SK-N-SH (cell line): ENCODE data around the gene SSTR3. TPM values are rescaled to one million over a fixed set of nuclear protein-coding genes. Genes with fewer than 3 reads are reported as not detected.

ENCODE experiments used
- CTCF ChIA-PET: fragments of 300-600, 350-600 bp; formaldehyde crosslinking; extraction: SDS; loops from one replicate; lab custom pipeline; 2021; lab: Yijun Ruan, JAX
- POLR2A ChIA-PET: fragments of 350-600 bp; sonication (Branson Sonifier 250); formaldehyde crosslinking; extraction: SDS; loops from one replicate; lab custom pipeline; 2020; ENCODE audit warnings: antibody characterized with exemption, inconsistent platforms; lab: Yijun Ruan, JAX
- DNase-seq: peaks from one replicate; pipeline ENCODE4 v3.0.0; 2012
- H2AFZ ChIP-seq: fragments of 200-600 bp; sonication (generic); 2 replicates; pipeline ENCODE4 v1.8.1; 2016; ENCODE audit warnings: antibody characterized with exemption, mild to moderate bottlenecking, low read depth
- H3F3A ChIP-seq: fragments of 200-600 bp; sonication (generic); replicated peaks from 2 replicates; pipeline ENCODE3; 2016; ENCODE audit warnings: antibody characterized with exemption, mild to moderate bottlenecking; ENCODE audit not compliant: insufficient read depth
- H3K27ac ChIP-seq, 2 experiments: fragments of 200-500 bp in 1 of 2; fragments of 200-600 bp in 1 of 2; sonication (Bioruptor generic) in 1 of 2; sonication (generic), shearing (Covaris generic) in 1 of 2; 2 replicates each; pipeline versions ENCODE4 v1.5.1 to v1.6.1; 2014 to 2016; ENCODE audit warnings: low read depth in 2 of 2, inconsistent platforms in 1 of 2, low read length in 1 of 2, mild to moderate bottlenecking in 1 of 2, mixed read lengths in 1 of 2
- H3K27me3 ChIP-seq: fragments of 200-600 bp; sonication (generic), shearing (Covaris generic); 2 replicates; pipeline ENCODE4 v1.6.1; 2016; ENCODE audit warnings: mixed run types; ENCODE audit not compliant: insufficient read depth
- H3K36me3 ChIP-seq, 2 experiments: fragments of 200-500 bp in 1 of 2; fragments of 200-600 bp in 1 of 2; sonication (Bioruptor generic) in 1 of 2; sonication (generic) in 1 of 2; replicated peaks in 1 of 2; 2 replicates each; pipeline versions ENCODE3 to v1.5.1; 2014 to 2016; ENCODE audit warnings: low read length in 1 of 2, mild to moderate bottlenecking in 1 of 2; ENCODE audit not compliant: insufficient read depth in 2 of 2, control insufficient read depth in 1 of 2
- H3K4me1 ChIP-seq, 2 experiments: fragments of 200-500 bp in 1 of 2; fragments of 200-600 bp in 1 of 2; sonication (Bioruptor generic) in 1 of 2; sonication (generic), shearing (Covaris generic) in 1 of 2; 2 replicates each; pipeline versions ENCODE4 v1.5.1 to v1.6.1; 2014 to 2016; ENCODE audit warnings: low read depth in 1 of 2, low read length in 1 of 2, mixed run types in 1 of 2; ENCODE audit not compliant: insufficient read depth in 2 of 2, control insufficient read depth in 1 of 2
- H3K4me2 ChIP-seq: fragments of 200-600 bp; sonication (generic), shearing (Covaris generic); 2 replicates; pipeline ENCODE4 v1.6.1; 2017; ENCODE audit warnings: mixed run types
- H3K4me3 ChIP-seq, 2 experiments: fragments of 200-500 bp in 1 of 2; fragments of 200-600 bp in 1 of 2; sonication (Bioruptor generic) in 1 of 2; sonication (generic), shearing (Covaris generic) in 1 of 2; 2 replicates each; pipeline versions ENCODE4 v1.5.1 to v1.8.1; 2014 to 2016; ENCODE audit warnings: low read depth in 2 of 2, inconsistent platforms in 1 of 2, low read length in 1 of 2, mild to moderate bottlenecking in 1 of 2, mixed read lengths in 1 of 2, moderate library complexity in 1 of 2
- H3K79me2 ChIP-seq: fragments of 200-600 bp; sonication (generic); 2 replicates; pipeline ENCODE4 v1.8.1; 2017; ENCODE audit warnings: mild to moderate bottlenecking; ENCODE audit not compliant: insufficient read depth
- H3K9ac ChIP-seq: fragments of 200-600 bp; sonication (generic); 2 replicates; pipeline ENCODE4 v1.6.1; 2017; ENCODE audit warnings: mixed run types
- H3K9me2 ChIP-seq: fragments of 200-600 bp; sonication (generic); 2 replicates; pipeline ENCODE4 v1.6.1; 2017; ENCODE audit warnings: mixed run types
- H3K9me3 ChIP-seq: fragments of 200-600 bp; sonication (generic); 2 replicates; pipeline ENCODE4 v1.6.1; 2017; ENCODE audit warnings: mixed run types, mild to moderate bottlenecking, moderate library complexity
- H4K20me1 ChIP-seq: fragments of 200-600 bp; sonication (generic); 2 replicates; pipeline ENCODE4 v1.6.1; 2017; ENCODE audit warnings: mild to moderate bottlenecking, mixed run types; ENCODE audit not compliant: insufficient read depth
- ELF1 ChIP-seq: IDR thresholded peaks from 2 replicates; pipeline ENCODE4 v1.4.0; 2012
- EZH2phosphoT487 ChIP-seq: fragments of 200-600 bp; sonication (generic); IDR thresholded peaks from 2 replicates; pipeline ENCODE4 v1.6.1; 2017; ENCODE audit warnings: low read depth, mixed run types, mild to moderate bottlenecking, antibody characterized with exemption, moderate library complexity, borderline replicate concordance
- FOSL2 ChIP-seq: IDR thresholded peaks from 2 replicates; pipeline ENCODE4 v1.4.0; 2012; ENCODE audit warnings: low read depth, mild to moderate bottlenecking, moderate library complexity, borderline replicate concordance
- FOXJ3 ChIP-seq: sonication (generic); formaldehyde crosslinking; IDR thresholded peaks from 2 replicates; pipeline ENCODE4 v1.5.1; 2020; ENCODE audit warnings: mild to moderate bottlenecking, missing genetic modification reagents
- FOXM1 ChIP-seq: IDR thresholded peaks from 2 replicates; pipeline ENCODE4 v1.4.0; 2012; ENCODE audit warnings: low read depth, mild to moderate bottlenecking
- GABPA ChIP-seq: IDR thresholded peaks from 2 replicates; pipeline ENCODE4 v1.4.0; 2012; ENCODE audit warnings: low read depth, mild to moderate bottlenecking
- IRF3 ChIP-seq: fragments of 150-350 bp; IDR thresholded peaks from 2 replicates; pipeline ENCODE4 v1.6.1; 2016; ENCODE audit warnings: mild to moderate bottlenecking, low read depth, low read length
- MXI1 ChIP-seq: IDR thresholded peaks from 2 replicates; pipeline ENCODE4 v1.6.1; 2012; ENCODE audit warnings: mild to moderate bottlenecking, low read depth, low read length, improper control_type of control experiment
- NRF1 ChIP-seq: IDR thresholded peaks from 2 replicates; pipeline ENCODE4 v1.6.1; 2012; ENCODE audit warnings: low read depth, mild to moderate bottlenecking, low read length
- RCOR1 ChIP-seq: fragments of 150-350 bp; IDR thresholded peaks from 2 replicates; pipeline ENCODE4 v1.6.1; 2017; ENCODE audit warnings: antibody characterized with exemption, low read length
- TAF1 ChIP-seq: IDR thresholded peaks from 2 replicates; pipeline ENCODE4 v1.6.1; 2012; ENCODE audit warnings: low read depth, mild to moderate bottlenecking, low read length, moderate library complexity, borderline replicate concordance
- TEAD4 ChIP-seq: IDR thresholded peaks from 2 replicates; pipeline ENCODE4 v1.4.0; 2012; ENCODE audit warnings: mild to moderate bottlenecking, borderline replicate concordance; ENCODE audit not compliant: insufficient read depth
- ZBTB33 ChIP-seq: IDR thresholded peaks from 2 replicates; pipeline ENCODE4 v1.4.0; 2012; ENCODE audit warnings: low read depth, borderline replicate concordance
- WGBS: methylation state at CpG from one replicate; pipeline ENCODE4 v1.1.6; 2017; ENCODE audit warnings: low lambda C conversion rate; 5-methylcytosine and 5-hydroxymethylcytosine counted together
- polyA plus RNA-seq, 3 experiments: library from polyadenylated mRNA; depleted of rRNA; stranded (reverse); fragments of >200 nt; gene quantifications; 2 replicates each; pipeline ENCODE4 v1.2.3, GENCODE V29; 2012
- TF ChIP-seq, protein P1 (sequence below): fragments of 200-600 bp; sonication (generic); IDR thresholded peaks from 2 replicates; pipeline ENCODE4 v1.6.1; 2017; ENCODE audit warnings: antibody characterized with exemption, mild to moderate bottlenecking, moderate library complexity
- TF ChIP-seq, protein P2 (sequence below): IDR thresholded peaks from 2 replicates; pipeline ENCODE4 v1.6.1; 2012; ENCODE audit warnings: mild to moderate bottlenecking, low read depth, low read length, moderate library complexity

SSTR3 gene
- polyA plus RNA-seq, 1 of the 3 experiments (the other 2 are of a cell fraction): not detected

- H3K4me1 ChIP-seq: peaks cover 33 to 38% of the 10 kb centered on the region in 2 experiments
- H3K4me2 ChIP-seq: peak overlapping the region; percentile 91
- no peaks in the 10 kb centered on the region for H4K20me1 ChIP-seq
- no peaks in the 10 kb centered on the region for H3K27me3 ChIP-seq
- no peaks in the 10 kb centered on the region for H3K9me3 ChIP-seq
- 83% methylated on average over 4 of the region's 4 CpGs for WGBS
- H3K9me2 ChIP-seq: no peaks in the 10 kb centered on the region
- H2AFZ ChIP-seq: no peak overlapping the region
- H3K27ac ChIP-seq: peak overlapping the region; percentile 90 to 91
- peak overlapping the region; percentile 55 to 74 for H3K4me3 ChIP-seq
- H3K79me2 ChIP-seq: peaks cover 11% of the 10 kb centered on the region
- peaks cover 39% of the 10 kb centered on the region for H3F3A ChIP-seq
- no peak for DNase-seq
- TF ChIP-seq TEAD4: no peak
- TF ChIP-seq IRF3: no peak
- peak; percentile 15; the same call in 1 of the 2 replicates for TF ChIP-seq GABPA
- no peak for TF ChIP-seq FOSL2
- peak; percentile 47; the same call in 1 of the 2 replicates for TF ChIP-seq RCOR1
- TF ChIP-seq, protein P1, sequence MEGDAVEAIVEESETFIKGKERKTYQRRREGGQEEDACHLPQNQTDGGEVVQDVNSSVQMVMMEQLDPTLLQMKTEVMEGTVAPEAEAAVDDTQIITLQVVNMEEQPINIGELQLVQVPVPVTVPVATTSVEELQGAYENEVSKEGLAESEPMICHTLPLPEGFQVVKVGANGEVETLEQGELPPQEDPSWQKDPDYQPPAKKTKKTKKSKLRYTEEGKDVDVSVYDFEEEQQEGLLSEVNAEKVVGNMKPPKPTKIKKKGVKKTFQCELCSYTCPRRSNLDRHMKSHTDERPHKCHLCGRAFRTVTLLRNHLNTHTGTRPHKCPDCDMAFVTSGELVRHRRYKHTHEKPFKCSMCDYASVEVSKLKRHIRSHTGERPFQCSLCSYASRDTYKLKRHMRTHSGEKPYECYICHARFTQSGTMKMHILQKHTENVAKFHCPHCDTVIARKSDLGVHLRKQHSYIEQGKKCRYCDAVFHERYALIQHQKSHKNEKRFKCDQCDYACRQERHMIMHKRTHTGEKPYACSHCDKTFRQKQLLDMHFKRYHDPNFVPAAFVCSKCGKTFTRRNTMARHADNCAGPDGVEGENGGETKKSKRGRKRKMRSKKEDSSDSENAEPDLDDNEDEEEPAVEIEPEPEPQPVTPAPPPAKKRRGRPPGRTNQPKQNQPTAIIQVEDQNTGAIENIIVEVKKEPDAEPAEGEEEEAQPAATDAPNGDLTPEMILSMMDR: no peak
- no peak for TF ChIP-seq EZH2phosphoT487
- no peak for TF ChIP-seq NRF1
- TF ChIP-seq ELF1: no peak
- TF ChIP-seq FOXJ3 (CRISPR knock-in tag): no peak
- ChIA-PET POLR2A (interaction anchor here (1.0 to 1.6 kb wide), 2 partner anchors 11 to 12 kb away, joined by 4 read pairs; no protein-coding TSS in a partner anchor), CTCF (interaction anchor here (1.0 to 19.4 kb wide), 4 partner anchors 10 to 21 kb away, joined by 4 to 190 read pairs (median 5); no protein-coding TSS in a partner anchor)
- H3K36me3 ChIP-seq: peaks cover 0 to 21% of the 10 kb centered on the region in 2 experiments
- peak overlapping the region; percentile 75 for H3K9ac ChIP-seq
These were observed 25.2 kb downstream of the SSTR3 start for GRCh38 chr22:37186997-37187522.

DNA sequence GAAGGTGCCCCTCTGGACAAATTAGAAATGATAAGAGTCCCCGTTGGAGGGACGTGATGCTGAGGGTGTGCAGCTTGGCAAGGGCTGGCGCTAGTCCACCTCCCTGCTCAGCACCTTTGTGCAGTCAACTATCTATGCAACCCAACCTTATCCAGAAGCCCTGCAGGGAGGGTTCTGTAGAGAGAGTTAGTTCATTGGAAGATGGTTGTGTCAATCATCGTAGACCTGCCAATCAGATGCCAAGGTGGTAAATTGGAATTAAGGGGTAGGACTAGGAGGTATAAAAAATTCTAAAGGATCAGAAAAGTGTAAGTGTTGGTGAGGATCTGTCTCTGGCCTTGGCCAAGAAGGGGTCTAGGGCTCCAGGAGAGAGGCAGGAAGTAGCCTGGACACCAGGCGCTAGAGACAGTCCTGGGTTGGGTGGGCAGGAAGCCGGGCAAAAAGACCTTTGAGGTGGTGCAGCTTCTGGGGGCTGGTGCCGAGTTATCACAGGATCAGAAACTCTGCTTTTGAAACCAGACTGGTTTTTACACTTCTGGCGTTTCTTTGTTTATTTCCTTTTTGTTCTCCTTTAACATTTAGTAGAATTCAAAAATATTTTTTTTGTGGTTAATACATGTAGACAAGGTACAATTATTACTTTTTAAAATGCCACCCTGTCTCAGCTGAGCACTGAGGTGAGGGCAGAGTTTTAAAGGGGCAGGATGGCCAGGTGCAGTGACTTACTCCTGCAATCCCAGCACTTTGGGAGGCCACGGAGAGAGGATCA is 25.9 kb downstream of the SSTR3 start:
- Histone ChIP-seq H3K9me3 (no peaks in the 10 kb centered on the region), H3K27ac (peak overlapping the region; percentile 90 to 91), H3K4me2 (peak overlapping the region; percentile 91), H3K27me3 (no peaks in the 10 kb centered on the region), H3K9me2 (no peaks in the 10 kb centered on the region), H3K79me2 (peaks cover 11% of the 10 kb centered on the region), H3K4me3 (peak overlapping the region; percentile 55 to 74), H3F3A (peaks cover 39% of the 10 kb centered on the region), H2AFZ (no peak overlapping the region), H3K4me1 (peaks cover 33 to 38% of the 10 kb centered on the region in 2 experiments), H3K36me3 (peaks cover 0 to 27% of the 10 kb centered on the region in 2 experiments), H4K20me1 (no peaks in the 10 kb centered on the region), H3K9ac (peak overlapping the region; percentile 75; the same call in 1 of the 2 replicates)
- CTCF ChIA-PET: interaction anchor here (1.0 to 19.4 kb wide), 3 partner anchors 9 to 19 kb away, joined by 4 to 190 read pairs (median 6); no protein-coding TSS in a partner anchor
- DNase-seq: peak; percentile 85
- POLR2A ChIA-PET: interaction anchor here (1.6 kb wide), 1 partner anchor 13 kb away, joined by 4 read pairs; no protein-coding TSS in a partner anchor
- WGBS: 79% methylated on average over 9 of the region's 9 CpGs
- TF ChIP-seq, protein P2, sequence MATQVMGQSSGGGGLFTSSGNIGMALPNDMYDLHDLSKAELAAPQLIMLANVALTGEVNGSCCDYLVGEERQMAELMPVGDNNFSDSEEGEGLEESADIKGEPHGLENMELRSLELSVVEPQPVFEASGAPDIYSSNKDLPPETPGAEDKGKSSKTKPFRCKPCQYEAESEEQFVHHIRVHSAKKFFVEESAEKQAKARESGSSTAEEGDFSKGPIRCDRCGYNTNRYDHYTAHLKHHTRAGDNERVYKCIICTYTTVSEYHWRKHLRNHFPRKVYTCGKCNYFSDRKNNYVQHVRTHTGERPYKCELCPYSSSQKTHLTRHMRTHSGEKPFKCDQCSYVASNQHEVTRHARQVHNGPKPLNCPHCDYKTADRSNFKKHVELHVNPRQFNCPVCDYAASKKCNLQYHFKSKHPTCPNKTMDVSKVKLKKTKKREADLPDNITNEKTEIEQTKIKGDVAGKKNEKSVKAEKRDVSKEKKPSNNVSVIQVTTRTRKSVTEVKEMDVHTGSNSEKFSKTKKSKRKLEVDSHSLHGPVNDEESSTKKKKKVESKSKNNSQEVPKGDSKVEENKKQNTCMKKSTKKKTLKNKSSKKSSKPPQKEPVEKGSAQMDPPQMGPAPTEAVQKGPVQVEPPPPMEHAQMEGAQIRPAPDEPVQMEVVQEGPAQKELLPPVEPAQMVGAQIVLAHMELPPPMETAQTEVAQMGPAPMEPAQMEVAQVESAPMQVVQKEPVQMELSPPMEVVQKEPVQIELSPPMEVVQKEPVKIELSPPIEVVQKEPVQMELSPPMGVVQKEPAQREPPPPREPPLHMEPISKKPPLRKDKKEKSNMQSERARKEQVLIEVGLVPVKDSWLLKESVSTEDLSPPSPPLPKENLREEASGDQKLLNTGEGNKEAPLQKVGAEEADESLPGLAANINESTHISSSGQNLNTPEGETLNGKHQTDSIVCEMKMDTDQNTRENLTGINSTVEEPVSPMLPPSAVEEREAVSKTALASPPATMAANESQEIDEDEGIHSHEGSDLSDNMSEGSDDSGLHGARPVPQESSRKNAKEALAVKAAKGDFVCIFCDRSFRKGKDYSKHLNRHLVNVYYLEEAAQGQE: no peak
- TF ChIP-seq TEAD4: no peak
- no peak for TF ChIP-seq ZBTB33
- TF ChIP-seq RCOR1: no peak
- TF ChIP-seq FOXM1: no peak
- no peak for TF ChIP-seq MXI1
- no peak for TF ChIP-seq TAF1
